ENCODE data around the gene HPCAL1.

HPCAL1 gene

DNA sequence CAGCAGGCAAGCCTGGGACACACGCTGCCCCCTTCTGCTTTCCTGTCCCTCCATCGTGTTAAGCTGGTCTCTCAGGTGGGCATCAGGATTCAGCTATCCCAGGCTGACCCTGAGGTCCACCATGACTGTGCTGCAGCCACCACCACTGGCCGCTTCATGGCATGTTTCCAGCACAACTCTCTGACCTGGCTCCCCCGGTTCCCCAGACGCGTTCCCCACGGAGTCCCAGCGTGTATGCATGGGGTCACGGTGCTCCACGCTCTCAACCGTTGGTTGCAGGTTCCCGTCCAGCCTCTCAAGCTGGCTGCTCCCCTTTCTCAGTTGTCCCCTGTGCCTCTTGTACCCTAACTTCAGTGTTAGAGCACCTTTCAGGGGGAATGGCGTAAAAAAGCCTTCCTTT, 20.3 kb downstream of the HPCAL1 start:
- no peak for DNase-seq (ENCODE audit: low read depth in 1 of 2, low spot score in 1 of 2)

DNA sequence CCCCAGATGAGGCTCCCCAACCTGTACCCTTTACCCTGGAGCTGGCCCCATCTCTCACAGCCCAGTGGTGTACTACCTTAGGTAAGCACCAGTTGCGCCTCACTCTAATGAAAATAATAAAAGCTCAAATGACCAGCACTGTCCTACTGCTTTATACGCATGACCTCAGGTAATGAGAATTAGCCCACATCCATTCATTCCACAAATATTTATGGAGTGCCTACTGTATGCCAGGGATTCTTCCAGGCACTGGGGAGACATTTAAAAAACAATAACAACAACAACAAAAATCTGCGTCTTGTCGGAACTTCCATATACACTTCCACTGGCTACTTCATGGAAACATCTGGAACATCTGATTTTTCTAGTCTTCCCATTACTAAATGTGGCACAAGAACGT, 20.8 kb downstream of the HPCAL1 start:
- DNase-seq (ENCODE audit: low read depth in 1 of 2, low spot score in 1 of 2) = no peak

DNA sequence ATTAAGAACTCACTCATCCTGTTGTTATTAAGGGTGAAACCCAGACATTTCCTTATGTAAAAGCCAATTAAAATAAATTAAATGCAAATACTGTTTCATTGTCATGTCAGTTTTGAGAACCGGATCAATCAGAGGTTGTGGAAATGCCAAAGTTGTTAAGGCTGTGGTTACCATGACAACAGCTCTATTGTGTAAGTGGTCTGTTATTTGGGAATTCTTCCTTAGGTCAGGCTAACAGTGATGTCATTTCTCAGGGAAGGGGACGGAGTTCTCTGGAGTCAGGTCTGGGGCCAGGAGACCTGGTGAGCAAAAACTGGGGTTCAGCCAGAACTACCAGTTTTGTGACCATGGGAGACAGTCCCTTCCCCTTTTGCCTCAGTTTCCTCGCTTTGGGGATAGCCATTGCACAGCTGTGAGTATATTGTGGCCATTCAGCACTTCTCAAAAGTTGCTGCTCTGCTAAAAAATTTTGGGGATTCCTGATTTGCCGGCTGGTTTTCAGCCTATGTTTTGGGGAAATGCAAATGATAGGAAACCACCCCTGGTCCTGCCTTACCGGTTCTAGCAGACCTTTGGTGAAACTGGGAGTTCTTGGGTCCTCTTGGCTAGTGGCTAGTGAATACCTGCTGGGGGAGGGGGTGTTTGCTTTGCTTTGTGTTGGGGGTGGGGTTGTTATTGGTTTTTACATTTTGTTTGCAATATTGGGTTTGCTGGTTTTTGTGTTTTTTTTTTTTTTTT, 21.6 kb downstream of the HPCAL1 start:
- DNase-seq (ENCODE audit: low read depth in 1 of 2, low spot score in 1 of 2) = no peak

DNA sequence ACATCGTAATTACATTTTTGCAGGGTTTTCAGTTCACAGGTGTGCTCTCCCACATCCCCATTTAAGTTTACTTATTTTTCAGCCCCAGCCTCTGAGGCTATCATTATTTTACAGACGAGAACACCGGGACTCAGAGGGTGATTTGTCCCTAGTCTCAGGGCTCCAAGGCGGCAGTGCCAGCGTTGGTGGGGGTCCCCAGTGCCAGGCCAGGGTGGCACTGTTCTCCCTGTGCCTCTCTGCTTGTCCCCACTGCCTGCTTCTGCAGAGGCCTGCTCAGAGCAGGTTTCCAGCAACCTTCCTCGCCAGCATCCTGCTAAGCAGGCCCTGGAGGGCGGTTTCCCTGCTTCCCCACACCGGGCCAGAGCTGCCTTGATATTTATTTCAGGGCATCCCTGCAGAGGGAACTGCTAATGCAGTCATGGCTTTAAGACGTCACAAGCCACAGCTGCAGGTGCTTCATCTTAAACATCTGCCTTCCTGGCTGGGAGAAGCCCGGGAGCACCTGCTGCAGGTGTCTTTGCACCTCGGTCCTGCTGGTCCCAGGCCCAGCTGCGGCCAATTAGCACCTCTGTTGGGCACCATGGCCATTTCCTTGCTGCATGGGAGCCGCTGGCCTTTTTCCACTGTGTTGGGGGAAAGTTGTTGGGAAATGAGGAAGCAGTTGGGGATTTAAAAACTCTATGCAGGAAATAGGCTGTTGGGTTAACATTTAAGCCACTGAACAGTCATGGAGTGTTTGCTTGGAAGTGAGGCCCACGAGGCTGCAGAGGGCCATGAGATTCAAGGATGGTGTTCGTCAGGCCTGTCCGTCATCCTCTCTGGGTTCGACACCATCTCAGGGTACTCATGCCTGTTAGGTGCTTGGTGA, 22.8 kb downstream of the HPCAL1 start:
- no peak for DNase-seq (ENCODE audit: low read depth in 1 of 2, low spot score in 1 of 2)

DNA sequence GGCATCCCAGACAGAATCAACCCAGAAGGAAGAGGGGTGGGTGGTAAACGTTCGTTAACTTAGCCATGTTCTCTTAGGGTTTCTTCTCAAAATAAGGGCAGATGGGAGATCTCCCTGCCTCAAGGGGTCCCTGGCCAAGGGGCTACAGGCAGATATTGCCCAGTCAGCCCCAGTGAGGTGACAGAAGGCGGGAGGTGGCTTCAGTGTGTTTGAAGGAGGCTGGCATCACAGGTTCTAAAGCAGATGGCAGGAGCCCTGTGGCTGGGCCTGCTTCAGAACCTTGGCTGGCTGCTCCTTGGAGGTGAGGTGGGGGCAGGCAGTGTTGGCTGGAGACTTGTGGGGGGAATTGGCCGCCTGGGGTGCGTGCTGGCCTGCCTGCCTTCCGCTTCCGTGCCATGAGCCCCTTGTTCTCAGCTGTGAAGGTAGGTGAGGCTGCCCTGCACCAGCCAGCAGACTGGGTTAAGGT, 23.5 kb downstream of the HPCAL1 start:
- DNase-seq (ENCODE audit: low read depth in 1 of 2, low spot score in 1 of 2) = no peak

DNA sequence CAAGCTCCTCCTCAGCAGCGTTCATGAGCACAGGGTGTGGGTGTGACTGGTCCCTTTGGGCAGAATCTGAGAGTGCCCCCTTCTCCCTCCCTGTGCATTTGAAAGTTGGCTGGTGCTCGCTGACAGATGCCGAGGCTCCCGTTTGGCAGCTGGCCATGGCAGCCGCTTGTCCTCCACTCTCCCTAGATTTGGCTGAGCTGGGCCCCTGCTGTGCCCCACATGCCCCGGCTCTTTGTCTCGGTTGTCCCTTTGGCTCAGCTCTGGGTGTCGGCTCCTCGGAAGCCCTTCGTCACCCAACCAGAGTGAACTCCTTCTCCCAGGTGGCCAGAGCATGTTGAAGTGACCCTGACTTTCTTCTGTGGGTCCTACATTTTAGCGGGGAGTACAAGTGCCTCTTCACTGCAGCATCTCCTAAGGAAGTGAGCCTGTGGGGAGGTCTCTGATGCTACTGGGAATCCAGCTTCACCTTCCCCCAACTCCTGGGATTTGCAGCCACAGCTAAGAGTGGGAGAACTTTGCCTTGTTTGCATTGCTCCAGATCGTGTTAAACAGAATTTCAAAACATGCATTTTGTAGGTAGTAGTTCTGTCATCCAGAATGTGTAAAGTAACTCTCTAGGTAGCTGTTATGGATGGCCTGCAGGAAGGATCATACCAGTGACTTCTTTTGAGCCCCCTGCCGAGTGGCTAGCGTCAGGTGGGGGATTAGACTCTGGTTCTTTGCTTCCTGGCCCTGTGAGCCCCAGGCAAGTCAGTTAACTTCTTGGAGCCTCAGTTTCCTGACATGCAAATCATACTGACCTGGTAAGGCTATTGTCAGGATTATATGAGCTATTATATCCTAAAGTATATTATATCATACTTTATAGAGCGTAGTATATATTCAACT, 24.2 kb downstream of the HPCAL1 start:
- no peak for DNase-seq (ENCODE audit: low read depth in 1 of 2, low spot score in 1 of 2)

DNA sequence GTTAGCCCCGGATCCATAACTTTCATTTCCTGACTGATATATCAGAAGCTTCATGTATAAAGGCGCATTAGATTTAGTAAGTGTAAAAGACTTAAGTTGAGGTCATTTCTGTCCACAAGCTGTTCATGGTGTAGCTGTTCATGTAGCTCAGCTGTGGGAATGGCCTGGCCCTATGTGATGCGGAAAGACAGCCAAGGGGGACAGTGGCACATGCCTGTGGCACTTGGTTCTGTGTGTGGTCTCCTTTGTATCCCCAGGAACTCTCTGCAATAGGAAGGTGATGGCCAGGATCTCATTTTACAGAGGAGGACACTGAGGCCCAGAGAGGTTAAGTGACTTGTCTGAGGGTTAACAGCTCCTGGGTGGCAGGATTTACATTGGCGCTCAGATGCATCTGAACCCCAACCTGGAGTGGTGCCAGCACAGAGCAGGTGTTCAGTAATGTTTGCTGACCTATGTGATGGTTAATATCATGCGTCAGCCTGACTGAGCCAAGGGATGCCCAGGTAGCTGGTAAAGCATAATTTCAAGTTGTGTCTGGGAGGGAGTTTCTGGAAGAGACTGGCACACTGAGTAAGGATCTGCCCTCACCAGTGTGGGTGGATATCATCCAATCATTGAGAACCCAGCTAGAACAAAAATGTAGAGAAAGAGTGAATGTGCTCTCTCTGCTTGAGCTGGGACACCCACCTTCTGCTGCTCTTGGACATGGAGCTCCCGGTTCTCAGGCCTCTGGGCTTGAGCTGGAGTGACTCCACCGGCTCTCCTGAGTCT, 25.4 kb downstream of the HPCAL1 start:
- DNase-seq (ENCODE audit: low read depth in 1 of 2, low spot score in 1 of 2) = no peak

DNA sequence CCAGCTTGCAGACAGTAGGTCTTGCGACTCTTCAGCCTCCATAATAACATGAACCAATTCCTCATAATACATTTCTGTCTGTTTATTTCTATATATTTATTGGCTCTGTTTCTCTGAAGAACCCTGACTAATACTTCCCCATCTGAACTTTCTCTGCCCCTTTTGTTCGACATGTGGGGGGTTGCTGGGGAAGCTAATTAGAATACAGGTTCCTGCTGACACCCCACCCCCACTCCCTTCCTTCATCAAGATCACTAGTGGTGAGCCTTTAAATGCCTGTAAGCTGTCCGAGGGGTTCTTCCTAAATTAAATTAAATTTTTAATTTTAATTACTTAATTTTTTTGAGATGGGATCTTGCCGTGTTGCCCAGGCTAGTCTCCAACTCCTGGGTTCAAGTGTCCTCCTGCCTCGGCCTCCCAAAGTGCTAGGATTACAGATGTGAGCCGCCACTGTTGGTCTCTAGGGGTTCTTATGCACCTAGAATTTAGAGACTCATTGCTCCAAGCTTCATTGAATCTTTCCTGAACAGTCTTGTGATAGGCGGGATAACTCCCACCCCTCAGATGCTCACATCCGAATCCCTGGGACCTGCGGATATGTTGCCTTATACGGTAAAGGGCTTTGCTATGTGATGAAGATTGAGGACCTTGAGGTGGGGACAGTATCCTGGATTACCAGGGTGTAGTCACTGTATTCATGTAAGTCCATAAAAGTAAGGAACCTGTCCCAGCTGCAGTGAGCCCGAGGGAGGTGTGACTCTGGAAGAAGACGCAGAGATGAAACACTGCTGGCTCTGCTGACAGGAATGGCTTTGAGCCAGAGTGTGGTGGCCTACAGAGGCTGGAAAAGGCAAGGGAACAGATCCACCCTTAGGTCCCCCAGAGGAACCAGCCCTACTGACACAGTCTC, 26.2 kb downstream of the HPCAL1 start:
- DNase-seq (ENCODE audit: low read depth in 1 of 2, low spot score in 1 of 2) = no peak

DNA sequence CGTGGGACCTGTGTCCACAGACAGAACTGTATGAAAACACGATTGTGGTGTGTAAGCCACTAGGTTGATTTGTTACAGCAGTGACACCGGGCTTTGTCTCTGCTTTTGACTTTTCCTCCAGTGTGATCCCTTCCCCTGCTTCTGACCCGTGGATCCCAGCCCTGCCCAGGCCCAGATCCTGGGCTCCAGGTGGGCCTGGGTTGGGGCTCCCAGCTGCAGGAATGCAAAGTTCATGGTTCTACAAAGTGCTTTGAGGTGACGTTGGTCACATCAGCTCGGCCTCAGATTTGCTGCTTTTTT, 26.8 kb downstream of the HPCAL1 start:
- DNase-seq (ENCODE audit: low read depth in 1 of 2, low spot score in 1 of 2) = no peak

DNA sequence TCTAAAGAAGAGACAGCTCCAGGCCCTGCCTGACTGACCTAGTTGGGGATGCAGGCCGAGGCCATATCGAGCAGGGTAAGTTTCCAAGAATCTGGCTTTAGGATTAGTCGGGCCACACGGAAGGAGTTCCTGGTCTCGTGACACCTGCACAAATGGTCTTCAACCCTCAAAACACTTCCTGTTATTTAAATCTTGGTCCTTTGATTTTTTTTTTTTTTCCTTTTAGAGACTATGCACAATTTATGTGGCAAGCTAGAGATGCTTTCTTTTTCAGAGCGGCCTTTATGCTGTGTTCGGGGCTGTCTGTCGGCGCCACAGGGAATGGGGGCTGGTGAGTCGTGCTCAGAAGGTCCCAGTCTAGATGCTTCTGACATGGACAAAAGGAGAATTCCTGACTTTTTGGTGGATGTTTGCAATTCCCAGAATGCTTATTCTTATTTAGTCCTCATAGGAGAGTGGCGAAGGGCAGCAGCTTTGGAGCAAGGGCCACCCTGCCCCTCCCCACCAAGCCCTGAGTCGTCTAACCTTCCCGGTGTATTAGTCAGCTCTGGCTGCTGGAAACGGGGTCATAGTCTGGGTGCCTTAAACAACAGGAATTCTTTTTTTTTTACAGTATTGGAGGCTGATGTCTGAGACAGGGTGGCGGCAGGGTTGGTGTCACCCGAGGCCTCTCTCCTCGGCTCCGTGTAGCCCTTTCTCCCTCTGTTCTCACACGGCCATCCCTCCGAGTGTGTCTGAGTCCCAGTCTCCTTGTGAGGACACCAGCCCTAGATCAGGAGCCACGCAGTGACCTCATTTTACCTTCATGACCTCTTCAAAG, 27.4 kb downstream of the HPCAL1 start:
- DNase-seq (ENCODE audit: low read depth in 1 of 2, low spot score in 1 of 2) = no peak

DNA sequence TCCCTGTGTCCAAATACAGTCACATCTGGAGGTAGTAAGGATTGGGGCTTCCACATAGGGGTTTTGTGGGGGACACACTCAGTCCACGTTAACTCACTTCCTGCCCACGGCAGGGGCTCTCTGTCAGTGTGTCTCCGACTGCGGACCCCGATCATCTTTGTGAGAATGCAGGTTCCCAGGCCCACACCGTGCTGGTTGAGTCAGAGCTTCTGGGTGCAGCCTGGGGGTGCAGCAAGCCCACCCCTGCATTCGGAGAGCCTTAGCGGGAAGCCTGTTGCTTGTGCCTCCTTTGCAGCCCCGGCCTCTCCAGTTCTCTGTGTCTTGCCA, 28.0 kb downstream of the HPCAL1 start:
- DNase-seq (ENCODE audit: low read depth in 1 of 2, low spot score in 1 of 2) = no peak

DNA sequence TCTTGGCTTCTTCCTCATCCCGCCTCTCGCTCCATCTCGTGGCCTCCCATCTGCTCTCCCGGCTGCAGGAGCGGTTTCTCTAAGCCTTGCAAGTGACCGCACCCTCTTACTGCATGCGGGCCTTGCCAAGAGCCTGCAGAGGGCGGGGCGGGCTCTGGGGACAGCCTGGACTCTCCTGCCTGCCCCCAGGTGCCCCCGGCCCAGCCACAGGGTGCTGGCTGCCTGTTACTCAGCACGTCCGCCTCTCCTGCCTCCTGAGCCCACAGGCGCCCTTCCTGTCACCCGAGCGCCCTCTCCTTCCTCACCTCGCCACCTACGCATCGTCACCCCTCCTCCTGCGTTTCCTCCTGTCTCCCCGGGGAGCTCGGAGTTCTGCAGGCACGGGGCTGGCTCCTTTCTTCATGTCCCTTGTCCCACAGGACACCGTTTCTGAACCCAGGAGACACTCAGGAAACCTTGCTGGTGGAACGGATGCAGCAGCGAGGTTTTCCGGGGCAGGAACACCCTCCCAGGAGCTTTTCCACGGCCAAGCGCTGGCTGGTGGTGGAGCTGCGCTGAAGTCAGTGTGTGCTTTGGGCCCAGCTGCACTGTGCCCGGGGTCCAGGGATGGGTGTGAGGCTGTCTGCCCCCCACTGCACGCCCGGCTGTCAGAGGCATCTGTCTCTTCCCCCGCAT, 28.5 kb downstream of the HPCAL1 start:
- peak; percentile 49 to 52 for DNase-seq (ENCODE audit: low read depth in 1 of 2, low spot score in 1 of 2)

DNA sequence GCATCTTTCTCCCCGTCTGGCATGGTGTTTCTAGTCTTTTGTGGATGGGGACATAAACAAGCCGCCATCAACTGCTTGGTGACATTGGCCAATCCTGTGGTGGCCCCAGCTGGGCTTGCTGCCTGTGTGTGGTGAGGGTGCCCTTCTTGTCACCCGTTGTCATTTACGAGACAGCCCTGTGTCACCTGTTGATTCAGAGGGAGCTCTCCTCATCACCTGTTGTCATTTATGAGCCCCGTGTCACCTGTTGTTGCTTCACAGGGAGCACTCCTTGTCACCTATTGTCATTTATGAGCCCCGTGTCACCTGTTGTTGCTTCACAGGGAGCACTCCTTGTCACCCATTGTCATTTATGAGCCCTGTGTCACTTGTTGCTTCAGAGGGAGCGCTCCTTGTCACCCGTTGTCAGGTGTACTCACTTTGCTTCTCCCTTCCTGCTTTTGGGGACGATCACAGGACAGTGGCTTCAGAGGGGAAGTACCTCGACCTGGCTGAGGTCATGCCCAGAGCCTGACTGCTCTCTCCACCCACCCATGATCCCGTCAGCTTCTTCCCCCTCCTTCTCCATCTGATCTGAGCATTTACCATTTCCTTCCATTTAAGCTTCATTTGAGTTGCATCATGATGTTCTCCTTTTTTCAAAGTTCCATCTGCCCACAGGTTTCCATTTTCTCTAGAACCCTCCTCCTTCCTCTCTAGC, 29.1 kb downstream of the HPCAL1 start:
- DNase-seq (ENCODE audit: low read depth in 1 of 2, low spot score in 1 of 2) = peak in 1 of 2 donors; percentile 5

DNA sequence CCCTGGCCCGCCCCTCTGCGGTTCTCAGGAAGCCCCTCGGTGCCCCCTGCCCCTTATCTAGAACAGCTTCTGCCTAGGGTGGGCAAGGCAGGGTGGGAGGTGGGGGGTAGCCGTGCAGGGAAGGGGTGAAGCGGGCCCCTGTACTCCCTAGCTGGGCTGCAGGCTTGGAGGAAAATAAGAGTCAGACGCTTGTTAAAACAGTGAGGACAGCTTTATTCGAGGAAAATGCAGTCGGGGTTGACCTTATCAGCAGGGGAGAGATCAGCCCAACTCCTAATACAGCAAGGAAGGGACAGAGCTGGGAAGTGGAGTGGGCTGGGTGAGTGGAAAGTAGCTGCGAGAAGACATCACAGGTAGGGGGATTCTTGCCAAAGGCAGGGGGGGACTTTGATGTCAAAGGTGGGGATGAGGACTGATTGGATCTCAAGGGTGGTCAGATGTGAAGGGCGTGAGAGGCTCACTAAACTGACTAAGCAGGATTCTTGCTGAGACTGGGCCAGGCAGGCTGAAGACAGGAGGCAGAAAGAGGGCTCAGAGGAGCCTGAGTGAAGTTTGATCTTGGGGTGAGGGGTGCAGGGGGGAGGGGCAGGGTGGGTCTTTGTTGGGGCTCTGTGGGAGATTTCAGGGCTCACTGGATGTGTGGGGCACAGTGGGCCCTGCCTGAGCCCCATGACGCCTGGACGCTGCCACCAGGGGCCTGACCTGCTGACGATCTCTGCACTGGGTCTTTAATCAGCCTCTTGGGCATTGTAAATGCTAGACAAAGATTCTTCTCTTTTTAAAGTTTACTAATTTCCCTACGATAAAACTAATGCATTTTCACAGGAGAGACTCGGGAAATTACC, 29.9 kb downstream of the HPCAL1 start:
- DNase-seq (ENCODE audit: low read depth in 1 of 2, low spot score in 1 of 2) = no peak

DNA sequence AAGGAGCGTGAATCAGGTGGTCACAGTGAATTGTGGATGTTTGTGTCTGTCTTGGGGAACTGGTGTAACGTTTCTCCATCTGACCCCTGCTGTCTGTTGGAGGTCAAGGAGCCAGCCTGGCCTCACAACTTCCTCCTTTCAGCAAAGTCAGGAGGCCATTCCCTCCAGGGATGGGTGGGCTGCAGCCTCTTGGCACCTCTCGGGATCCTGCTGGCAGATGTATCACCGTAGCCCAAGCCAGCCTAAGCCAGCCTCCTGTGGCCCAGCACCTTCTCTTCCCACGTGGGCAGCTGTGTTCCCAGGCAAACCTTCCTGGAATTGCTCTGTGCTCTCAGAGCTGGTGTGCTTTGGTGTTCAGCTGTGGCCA, 30.5 kb downstream of the HPCAL1 start:
- DNase-seq (ENCODE audit: low read depth in 1 of 2, low spot score in 1 of 2) = no peak

DNA sequence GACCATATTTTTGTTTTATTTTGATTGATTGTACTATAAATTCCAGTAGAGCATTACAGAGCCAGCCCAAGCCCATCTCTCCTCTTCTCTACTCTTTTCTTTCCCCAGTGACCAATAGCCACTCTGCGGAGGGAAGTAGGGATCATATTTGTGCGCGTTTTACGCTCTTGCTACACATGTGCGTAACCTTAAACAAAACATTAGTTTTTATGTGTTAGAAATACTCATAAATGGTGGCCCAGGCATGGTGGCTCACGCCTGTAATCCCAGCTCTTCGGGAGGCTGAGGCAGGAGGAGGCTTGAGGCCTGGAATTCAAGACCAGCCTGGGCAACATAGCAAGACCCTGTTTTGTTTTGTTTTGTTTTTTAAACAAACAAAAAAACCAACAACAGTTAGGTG, 31.3 kb downstream of the HPCAL1 start:
- DNase-seq (ENCODE audit: low read depth in 1 of 2, low spot score in 1 of 2) = no peak
